ENCODE measurements around the gene FOXN3. TPM values are rescaled to one million over a fixed set of nuclear protein-coding genes. Genes with fewer than 3 reads are reported as not detected.

Gene FOXN3
- total RNA-seq, 4 donors from 2014 or later = 129 to 213 (median 163) TPM

DNA sequence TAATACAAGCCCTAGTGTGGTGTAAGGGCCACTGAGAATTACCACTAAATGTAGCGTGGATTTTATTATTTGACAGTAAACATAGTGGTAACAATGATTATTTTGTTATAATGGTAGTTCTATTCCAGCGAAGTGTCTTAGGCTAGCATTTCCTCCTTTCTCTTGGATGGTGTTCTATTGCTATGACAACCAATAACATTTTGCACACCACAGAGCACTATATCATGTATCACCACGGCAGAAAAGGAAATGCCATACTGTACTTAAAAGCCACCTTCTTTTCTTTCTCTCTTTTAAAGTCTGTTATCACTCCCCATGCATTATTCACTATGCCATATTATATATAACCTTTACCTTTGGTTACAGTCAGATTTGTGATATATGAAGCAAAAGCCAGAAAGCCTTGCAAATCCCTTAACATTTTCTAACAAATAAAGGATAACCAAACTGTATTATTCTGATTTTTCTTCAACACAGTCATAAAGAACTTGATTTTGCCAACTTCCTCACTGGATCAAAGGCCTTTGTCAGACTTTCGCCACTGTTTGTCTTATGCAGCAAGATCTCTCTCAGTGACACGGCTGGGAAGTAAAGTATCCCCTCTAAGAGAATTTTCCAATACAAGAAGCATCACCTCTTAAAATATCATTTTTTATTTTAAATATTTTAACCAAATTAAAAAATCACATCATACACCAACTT, 195.8 kb downstream of the FOXN3 start:
- DNase-seq = no peak
- H3K9me3 ChIP-seq = no peaks in the 10 kb centered on the region
- no peak overlapping the region for H3K4me3 ChIP-seq
- H3K36me3 ChIP-seq = no peaks in the 10 kb centered on the region
- TF ChIP-seq, protein P1, sequence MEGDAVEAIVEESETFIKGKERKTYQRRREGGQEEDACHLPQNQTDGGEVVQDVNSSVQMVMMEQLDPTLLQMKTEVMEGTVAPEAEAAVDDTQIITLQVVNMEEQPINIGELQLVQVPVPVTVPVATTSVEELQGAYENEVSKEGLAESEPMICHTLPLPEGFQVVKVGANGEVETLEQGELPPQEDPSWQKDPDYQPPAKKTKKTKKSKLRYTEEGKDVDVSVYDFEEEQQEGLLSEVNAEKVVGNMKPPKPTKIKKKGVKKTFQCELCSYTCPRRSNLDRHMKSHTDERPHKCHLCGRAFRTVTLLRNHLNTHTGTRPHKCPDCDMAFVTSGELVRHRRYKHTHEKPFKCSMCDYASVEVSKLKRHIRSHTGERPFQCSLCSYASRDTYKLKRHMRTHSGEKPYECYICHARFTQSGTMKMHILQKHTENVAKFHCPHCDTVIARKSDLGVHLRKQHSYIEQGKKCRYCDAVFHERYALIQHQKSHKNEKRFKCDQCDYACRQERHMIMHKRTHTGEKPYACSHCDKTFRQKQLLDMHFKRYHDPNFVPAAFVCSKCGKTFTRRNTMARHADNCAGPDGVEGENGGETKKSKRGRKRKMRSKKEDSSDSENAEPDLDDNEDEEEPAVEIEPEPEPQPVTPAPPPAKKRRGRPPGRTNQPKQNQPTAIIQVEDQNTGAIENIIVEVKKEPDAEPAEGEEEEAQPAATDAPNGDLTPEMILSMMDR (IDR thresholded peaks at IDR 0.05) = no peak
- no peak for TF ChIP-seq POLR2A (IDR thresholded peaks at IDR 0.05)
- peak overlapping the region in 1 of 4 donors; percentile 7 for H3K27ac ChIP-seq
- no peaks in the 10 kb centered on the region for H3K27me3 ChIP-seq
- H3K4me1 ChIP-seq = peaks cover 0 to 20% (median 4%) of the 10 kb centered on the region in 4 donors

- no peak for DNase-seq
- Histone ChIP-seq H3K4me1 (peaks cover 0 to 30% (median 4%) of the 10 kb centered on the region in 4 donors), H3K27ac (no peak overlapping the region), H3K36me3 (no peaks in the 10 kb centered on the region), H3K4me3 (no peak overlapping the region), H3K27me3 (no peaks in the 10 kb centered on the region), H3K9me3 (no peaks in the 10 kb centered on the region)
- no peak for TF ChIP-seq POLR2A (IDR thresholded peaks at IDR 0.05)
- TF ChIP-seq, protein P1 (IDR thresholded peaks at IDR 0.05) = no peak
Measured at GRCh38 chr14:89219051-89219450, 198.0 kb downstream of the FOXN3 start.

- no peak overlapping the region for H3K27ac ChIP-seq
- H3K36me3 ChIP-seq = no peaks in the 10 kb centered on the region
- H3K4me3 ChIP-seq = no peak overlapping the region
- no peak for DNase-seq
- no peaks in the 10 kb centered on the region for H3K9me3 ChIP-seq
- TF ChIP-seq POLR2A (IDR thresholded peaks at IDR 0.05) = no peak
- TF ChIP-seq, protein P1 (IDR thresholded peaks at IDR 0.05) = no peak
- no peaks in the 10 kb centered on the region for H3K27me3 ChIP-seq
- peaks cover 0 to 30% (median 4%) of the 10 kb centered on the region in 4 donors for H3K4me1 ChIP-seq
Measured at GRCh38 chr14:89217891-89218290, 199.1 kb downstream of the FOXN3 start.

GRCh38 chr14:89215531-89215930, 201.5 kb downstream of the FOXN3 start:
- H3K4me1 ChIP-seq = peaks cover 0 to 15% (median 0%) of the 10 kb centered on the region in 4 donors
- no peak for DNase-seq
- no peaks in the 10 kb centered on the region for H3K9me3 ChIP-seq
- H3K4me3 ChIP-seq = no peak overlapping the region
- H3K27me3 ChIP-seq = no peaks in the 10 kb centered on the region
- H3K36me3 ChIP-seq = peaks cover 0 to 3% (median 0%) of the 10 kb centered on the region in 3 donors
- TF ChIP-seq, protein P1 (IDR thresholded peaks at IDR 0.05) = no peak
- TF ChIP-seq POLR2A (IDR thresholded peaks at IDR 0.05) = no peak
- no peak overlapping the region for H3K27ac ChIP-seq

- Histone ChIP-seq H3K27me3 (no peaks in the 10 kb centered on the region), H3K4me3 (no peak overlapping the region), H3K9me3 (no peaks in the 10 kb centered on the region), H3K4me1 (peaks cover 0 to 13% (median 0%) of the 10 kb centered on the region in 4 donors), H3K27ac (no peak overlapping the region), H3K36me3 (peaks cover 0 to 3% (median 0%) of the 10 kb centered on the region in 3 donors)
- TF ChIP-seq POLR2A (IDR thresholded peaks at IDR 0.05) = no peak
- TF ChIP-seq, protein P1 (IDR thresholded peaks at IDR 0.05) = no peak
- no peak for DNase-seq
Measured at GRCh38 chr14:89215114-89215513, 201.9 kb downstream of the FOXN3 start.
